Fibroblast of skin of scalp (primary cell): Measurements from ENCODE around the gene C1QTNF6.

Experiments used
- DNase-seq: peaks from one replicate; pipeline ENCODE4 v3.0.0-alpha.2; 2013

Gene C1QTNF6

DNA sequence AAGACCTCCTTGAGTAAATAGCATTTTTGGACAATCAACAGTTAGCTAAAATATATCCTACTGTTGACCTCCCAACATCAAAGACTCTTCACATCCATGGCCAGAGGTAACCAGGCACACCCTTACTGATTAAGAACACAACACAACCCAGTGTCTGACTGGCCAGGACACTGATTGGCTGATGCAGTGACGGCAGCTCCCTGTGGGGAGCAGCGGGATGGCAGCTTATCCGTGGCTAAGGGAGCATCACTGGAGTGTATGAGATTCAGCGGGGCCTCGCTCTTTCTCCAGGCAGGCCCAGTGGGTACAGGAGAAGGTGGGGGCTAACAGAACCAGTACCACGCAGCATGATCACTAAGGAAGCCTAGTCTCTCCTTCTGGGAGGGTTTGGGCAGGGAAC is 28.0 kb downstream of the C1QTNF6 start:
- no peak for DNase-seq

DNA sequence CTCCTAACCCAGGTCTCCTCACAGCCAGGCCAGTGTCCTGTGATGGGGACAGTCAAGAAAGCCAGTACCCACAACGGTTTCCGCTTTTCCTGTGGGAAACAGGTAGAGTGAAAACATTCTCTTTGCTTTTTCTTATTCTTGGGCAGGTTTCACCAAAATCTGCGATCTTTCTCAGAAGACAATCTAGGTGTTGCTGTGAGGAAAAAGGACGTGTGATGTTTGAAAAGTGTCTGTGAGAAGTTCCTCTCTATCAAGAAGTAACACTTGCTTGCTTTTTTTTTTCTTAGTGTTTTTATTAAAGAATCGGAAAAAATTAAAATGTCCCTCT is 29.1 kb downstream of the C1QTNF6 start:
- no peak for DNase-seq

DNA sequence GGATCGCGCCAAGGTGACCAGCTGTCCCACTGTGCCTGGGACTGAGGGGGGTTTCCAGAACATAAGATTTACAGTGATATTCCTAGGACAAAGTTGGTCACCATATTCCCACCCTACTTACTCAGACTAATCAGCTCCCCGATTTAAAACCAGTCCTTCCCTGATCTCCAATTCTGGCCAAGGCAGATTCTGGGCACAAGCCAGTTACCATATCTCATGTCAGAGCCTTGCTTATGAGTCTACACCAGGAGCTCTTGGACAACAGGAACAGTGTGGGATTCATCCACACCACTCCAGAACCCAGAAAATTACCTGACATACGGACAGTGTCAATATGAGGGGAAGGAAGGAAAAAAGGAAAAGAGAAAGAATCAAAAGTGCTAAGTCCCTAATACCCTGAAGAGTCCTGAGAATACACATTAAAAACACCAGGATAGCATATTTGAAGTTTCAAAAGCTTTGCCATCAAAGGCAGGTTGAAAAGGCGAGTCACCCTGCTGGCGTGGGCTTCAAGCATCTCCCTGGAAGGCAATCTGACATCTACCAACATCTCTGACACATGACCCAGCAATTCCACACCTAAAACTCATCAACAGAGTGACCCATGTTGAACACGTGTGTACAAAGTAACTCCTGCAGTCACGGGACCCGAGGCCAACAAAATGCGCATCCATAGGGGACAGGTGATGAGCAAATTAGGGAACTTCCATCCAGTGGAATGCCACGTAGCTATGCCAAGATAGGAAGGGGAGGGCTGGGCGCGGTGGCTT is 30.3 kb downstream of the C1QTNF6 start:
- DNase-seq, result no peak

GRCh38 chr22:37156686-37157435 is 31.2 kb downstream of the C1QTNF6 start:
- DNase-seq, result no peak

DNA sequence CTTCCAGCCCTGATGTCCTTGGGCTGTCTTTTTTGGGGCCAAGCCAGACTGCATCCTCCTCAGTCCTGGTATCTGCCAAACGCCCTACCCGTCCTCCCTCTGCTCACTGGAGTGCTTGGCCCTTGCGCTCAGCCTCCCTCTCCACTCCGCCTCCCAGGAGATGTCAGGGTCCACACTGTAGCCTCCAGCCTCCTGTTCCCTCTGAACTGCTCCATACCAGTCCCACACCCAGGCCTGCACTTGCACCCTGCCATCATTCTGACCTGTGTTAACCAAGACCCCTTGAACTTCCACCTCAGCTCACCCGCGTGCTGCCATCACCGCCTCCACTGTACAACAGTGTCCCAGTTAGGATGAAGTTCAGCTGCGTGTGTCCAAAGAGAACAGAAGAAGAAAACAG is 32.1 kb downstream of the C1QTNF6 start:
- no peak for DNase-seq

DNA sequence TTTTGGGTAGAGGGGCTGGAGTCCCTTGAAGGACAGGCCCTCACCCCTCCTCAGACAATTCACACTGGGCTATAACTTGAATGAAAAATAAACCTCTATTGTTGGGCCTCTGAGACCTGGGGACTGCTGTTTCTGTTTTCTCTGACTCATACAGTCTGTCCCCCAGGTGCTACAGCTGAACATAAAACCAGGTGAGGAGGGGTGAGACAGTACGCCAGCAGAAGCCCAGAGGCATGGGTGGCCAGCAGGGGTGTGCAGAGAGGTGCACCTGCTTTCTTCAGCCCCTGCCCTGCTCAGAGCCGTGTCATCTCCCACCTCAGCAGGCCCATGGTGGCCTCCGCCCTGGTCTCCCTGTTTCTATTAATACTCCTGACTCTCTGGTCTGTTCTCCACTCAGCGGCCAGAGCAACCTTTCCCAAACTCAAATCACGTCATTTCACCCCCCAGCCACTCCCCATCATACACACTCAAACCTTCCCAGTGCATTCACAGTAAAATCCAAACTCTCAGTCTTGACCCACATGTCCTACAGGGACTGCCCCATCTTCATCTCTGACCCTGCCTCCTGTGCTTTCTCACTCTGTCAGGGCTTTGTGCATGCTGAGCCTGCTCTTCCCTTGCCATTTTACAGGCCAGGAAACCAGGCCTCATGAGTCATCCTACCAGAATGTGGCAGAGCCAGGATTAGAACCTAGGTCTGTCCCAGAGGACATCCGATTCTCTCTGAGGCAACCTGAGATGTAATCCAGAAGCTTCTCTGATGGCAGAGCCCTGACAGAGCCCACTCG is 32.9 kb downstream of the C1QTNF6 start:
- no peak for DNase-seq

DNA sequence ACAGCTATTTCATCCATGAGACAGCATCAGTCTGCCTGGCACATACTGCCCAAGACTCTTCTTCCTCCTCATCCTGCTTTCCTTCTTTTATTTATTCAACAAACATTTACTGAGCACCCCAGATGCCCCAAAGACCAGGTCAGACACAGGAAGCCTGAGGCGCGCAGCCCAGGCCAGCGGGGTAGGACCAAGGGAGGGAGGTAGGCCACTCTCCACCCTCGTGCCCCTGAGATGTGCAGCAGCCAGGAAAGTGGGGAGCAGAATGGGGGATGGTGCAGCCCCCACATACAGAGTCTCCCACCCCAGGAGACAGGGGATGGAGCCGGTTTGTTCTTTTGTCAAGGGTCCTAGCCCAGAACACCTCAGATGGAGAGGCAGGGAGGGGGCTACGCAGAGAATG is 34.1 kb downstream of the C1QTNF6 start:
- DNase-seq, result no peak

DNA sequence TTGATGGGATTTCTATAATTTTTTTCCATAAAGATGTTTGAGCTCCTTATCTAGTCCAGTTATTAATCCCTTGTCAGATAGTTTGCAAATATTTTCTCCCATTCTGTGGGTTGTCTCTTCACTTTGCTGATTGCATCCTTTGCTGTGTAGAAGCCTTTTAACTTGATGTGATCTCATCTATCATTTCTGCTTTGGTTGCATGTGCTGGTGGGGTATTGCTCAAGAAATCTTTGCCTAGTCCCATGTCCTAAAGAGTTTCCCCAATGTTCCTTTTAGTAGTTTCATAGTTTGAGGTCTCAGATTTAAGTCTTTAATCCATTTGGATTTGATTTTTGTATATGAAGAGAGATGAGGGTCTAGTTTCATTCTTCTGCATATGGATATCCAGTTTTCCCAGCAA is 36.6 kb downstream of the C1QTNF6 start:
- no peak for DNase-seq

DNA sequence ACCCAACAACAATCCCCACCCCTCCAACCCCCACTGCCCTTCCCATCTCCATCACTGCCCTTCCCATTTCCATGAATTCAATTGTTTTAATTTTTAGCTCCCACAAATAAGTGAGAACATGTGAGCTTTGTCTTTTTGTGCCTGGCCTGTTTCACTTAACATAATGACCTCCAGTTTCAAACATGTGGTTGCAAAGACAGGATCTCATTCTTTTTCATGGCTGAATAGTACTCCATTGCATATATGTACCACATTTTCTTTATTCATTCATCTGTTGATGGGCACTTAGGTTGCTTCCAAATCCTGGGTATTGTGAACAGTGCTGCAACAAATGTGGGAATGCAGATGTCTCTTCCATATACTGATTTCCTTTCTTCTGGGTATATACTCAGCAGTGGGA is 37.3 kb downstream of the C1QTNF6 start:
- DNase-seq, result no peak

- no peak for DNase-seq
Observed at GRCh38 chr22:37148742-37149665, 39.0 kb downstream of the C1QTNF6 start.

GRCh38 chr22:37148031-37148651 is 39.9 kb downstream of the C1QTNF6 start:
- no peak for DNase-seq

- no peak for DNase-seq
Observed at GRCh38 chr22:37147186-37147990, 40.7 kb downstream of the C1QTNF6 start.

- DNase-seq, result no peak
Observed at GRCh38 chr22:37146507-37147180, 41.4 kb downstream of the C1QTNF6 start.

DNA sequence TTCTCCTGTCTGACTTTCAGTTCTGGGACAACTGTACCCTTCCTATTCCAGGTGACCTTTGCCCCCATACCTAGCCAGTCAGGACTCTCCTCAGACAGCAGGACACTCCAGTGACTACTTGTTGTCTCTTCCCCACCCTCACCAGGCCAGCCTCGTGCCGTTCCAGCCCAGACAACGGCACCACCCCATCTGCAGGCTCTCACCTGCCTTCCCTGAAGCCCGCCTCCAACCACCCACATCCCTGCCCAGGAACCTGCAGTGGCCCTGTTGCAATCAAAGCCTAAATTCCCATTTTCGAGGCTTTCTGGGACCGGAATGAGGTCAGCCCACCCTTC is 42.0 kb downstream of the C1QTNF6 start:
- DNase-seq, result no peak

DNA sequence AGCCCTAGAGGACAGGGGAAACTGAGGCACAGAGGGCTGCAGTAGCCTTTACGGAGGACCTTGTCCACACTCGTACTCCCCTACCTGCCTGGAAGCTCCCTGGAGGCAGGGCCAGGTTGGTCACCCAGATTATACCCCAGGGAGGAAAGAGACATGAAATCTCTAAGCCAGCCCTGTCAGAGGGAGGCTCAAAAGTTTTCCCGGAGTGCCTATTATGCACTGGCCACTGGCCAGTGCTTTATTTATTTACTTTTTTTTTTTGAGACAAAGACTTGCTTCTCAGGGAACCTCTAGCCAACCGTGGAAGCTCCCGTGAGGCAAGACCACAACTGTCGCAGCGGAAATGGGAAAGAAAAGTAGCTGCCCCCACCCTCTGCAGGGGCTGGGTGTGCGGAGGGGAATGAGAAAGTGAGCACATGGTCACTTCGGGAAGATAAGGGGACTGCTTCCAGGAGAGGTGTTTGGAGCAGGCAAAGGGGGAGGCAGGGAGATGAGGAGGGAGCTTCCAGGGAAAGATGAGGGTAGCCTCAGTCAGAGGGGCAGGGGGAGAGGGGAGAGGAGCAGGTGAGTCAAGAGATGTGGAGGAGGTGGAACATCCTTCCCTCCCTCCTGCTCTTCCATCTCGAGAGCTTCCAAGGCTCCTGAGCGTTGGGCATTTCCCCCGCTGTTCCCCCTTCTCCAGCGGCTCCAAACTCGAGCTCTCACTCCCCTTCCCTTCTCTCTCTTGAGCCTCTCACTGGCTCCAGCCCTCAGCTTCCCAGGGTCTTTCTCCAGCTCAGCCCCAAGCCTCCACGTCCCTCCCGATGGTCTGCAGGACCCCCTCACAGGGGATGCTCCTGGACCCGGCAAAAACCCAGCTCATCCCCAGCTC is 42.6 kb downstream of the C1QTNF6 start:
- no peak for DNase-seq

GRCh38 chr22:37144180-37144554 is 43.9 kb downstream of the C1QTNF6 start:
- DNase-seq, result no peak

- no peak for DNase-seq
Observed at GRCh38 chr22:37141971-37142370, 46.1 kb downstream of the C1QTNF6 start.

GRCh38 chr22:37141476-37141875 is 46.6 kb downstream of the C1QTNF6 start:
- DNase-seq, result no peak

- DNase-seq, result no peak
Observed at GRCh38 chr22:37140686-37141323, 47.2 kb downstream of the C1QTNF6 start.
